Measurements from ENCODE around the gene INTS15. TPM values are rescaled to one million over a fixed set of nuclear protein-coding genes. Genes with fewer than 3 reads are reported as not detected.

Gene INTS15
- total RNA-seq, result 26.2 and 33.3 TPM in 2 replicates
- 25.8 TPM for polyA plus RNA-seq (2012)

GRCh38 chr7:6589829-6590644 is at the start of gene INTS15:
Gene INTS15, plus strand, starts transcription at chr7:6590021. Its CDS starts 263 bp downstream, at chr7:6590284.
- DNase-seq (ENCODE audit: low read depth), result peak; percentile 88

DNA sequence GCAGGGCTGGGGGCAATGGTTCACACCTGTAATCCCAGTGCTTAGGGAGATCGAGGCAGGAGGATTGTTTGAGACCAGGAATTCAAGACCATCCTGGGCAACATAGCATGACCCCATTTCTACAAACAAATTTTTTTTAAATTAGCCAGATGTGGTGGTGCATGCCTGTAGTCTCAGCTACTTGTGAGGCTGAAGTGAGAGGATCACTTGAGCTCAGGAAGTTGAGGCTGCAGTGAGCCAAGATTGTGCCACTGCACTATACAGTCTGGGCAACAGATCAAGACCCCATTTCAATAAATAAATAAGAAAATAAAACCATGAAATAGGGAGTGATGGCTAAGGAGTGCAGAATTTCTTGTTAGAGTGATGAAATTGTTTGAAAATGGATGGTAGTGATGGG is 47.5 kb upstream of the INTS15 start:
- no peak for DNase-seq (ENCODE audit: low read depth)

DNA sequence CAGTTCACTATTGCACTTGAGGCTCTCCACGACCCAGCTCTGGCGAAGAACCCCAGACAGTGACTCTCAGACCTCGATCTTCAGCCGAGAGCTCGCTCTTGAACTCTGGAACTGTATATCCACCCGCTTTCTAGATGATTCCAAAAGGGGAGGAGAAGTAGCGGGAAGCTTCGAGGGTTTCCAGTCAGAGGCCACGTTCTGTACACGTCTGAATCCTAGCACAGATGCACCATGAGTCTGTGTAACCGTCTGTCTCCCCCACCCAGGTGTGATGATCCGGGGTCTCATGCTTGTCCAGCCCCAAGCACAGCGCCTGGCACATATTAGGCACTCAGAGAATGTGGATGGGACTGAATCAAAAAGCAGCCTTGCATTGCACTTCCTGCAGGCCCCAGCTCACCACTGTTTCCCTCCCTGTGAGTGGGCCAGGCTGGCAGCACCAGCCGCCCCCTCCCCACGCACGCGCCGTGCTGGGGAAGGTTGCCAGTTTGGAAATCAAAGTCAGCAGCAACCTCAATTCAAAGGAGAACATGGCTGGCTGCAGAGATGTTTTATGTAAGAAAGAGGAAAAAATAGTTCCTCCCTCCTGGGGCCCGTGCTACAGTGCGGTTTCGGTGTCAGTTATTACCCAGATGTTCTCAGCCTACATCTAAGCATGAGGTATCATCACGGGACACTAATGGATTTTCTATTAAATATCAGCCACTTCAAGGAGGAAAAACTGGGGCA is 44.3 kb upstream of the INTS15 start:
- no peak for DNase-seq (ENCODE audit: low read depth)

DNA sequence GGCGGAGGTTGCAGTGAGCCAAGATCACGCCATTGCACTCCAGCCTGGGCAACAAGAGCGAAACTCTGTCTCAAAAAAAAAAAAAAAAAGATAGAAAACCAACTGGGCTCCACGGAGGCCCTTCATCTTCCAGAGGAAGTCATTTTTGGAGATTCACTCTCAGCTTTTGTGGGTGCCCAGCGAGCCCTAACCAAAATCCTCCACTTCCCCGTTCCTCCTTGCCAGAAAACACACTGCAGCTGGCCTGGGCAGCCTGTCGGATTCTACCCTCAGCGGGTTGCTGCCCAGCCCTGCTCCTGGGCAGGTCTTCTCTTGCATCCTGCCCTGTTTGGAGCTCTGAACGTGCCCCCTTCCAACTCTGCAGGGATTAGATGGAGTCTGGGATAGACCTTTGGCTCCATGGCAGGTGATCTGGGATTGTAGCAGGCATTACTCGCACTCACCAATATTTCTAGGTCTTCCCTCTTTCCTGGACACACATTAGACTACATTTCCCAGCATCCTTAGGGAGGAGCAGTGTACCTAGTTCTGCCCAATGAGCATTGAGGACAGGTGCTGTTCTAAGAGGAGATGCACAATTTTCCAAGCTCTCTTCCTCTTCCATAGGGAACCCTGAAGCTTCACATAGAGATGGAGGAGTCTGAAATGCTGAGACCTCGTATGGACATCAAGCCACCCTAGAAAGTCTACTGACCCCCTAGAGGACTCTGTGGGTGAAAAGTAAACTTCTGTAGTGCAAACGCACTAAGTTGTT is 43.1 kb upstream of the INTS15 start:
- no peak for DNase-seq (ENCODE audit: low read depth)

GRCh38 chr7:6547400-6547799 is 42.4 kb upstream of the INTS15 start:
- no peak for DNase-seq (ENCODE audit: low read depth)

DNA sequence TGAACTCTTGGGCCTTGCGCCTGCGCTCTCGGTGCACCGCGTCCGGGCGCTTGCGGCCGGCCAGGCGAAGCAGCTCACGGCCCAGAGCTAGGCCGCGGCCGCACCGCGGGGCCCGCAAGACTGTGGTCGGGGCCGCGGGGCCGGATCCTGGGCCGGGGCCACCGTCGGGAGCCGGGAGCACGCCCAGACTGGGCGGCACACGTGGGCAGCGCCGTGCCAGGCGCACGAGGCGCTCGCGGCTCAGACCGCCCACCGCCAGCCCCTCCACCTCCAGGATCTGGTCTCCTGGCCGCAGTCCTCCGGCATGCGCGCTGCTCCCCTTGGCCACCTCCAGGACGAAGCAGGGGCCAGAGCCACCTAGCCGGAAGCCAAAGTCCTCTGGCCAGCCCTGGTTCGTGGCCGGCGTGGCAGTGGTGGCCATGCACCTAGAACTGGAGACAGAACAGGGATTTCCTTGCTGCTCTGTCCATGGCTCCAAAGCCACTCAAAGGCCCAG is 38.8 kb upstream of the INTS15 start, which contains the start of gene GRID2IP:
Gene GRID2IP, minus strand, starts transcription at position 446 of the 496 bp plus-strand sequence. Its CDS starts 25 bp downstream, at position 421.
- DNase-seq (ENCODE audit: low read depth), result no peak

DNA sequence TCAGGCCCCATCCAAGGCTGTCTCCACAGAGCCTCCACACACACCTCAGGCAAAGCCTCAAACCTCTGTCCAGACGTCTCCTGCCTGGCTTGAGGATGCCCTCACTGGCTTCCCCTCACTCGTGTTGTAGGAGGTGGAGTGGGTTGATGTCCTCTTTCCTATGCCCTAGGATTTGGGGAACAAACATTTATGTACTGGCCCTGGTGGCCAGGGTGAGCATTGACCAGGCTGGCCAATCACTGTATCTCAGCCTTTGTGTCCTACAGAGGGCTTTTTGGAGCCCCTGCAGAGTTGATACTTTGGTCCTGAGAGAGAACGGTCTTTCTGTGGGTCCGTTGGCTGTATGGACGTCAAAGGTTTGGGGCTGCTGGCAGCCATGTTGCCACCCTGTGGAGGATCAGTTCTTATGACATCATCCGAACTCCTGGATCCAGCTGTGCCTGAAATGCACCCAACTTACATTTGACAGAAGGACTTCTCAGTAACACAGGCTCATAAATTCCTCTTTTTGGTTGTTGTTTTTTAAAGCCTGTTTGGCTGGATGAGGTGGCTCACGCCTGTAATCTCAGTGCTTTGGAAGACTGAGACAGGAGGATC is 36.3 kb upstream of the INTS15 start:
- no peak for DNase-seq (ENCODE audit: low read depth)

GRCh38 chr7:6554848-6555247 is 35.0 kb upstream of the INTS15 start:
- no peak for DNase-seq (ENCODE audit: low read depth)

- no peak for DNase-seq (ENCODE audit: low read depth)
These were observed 33.6 kb upstream of the INTS15 start for GRCh38 chr7:6556196-6556595.

DNA sequence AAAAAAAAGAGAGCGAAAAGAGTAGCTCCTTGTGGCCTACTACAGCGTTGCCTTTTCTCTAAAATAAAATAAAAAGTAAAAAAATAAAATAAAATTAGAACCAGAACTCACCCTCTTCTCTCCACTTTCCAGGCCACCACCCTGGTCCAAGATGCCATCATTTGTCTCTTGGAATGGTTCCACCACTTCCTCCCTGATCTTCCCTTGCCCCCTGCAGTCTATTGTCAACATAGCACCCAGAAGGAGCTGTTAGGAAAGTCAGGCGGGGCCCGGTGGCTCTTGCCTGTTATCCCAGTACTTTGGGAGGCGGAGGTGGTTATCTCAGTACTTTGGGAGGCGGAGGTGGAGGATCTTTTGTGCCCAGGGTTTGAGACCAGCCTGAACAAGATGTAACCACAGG is 31.0 kb upstream of the INTS15 start:
- peak; percentile 82 for DNase-seq (ENCODE audit: low read depth)

DNA sequence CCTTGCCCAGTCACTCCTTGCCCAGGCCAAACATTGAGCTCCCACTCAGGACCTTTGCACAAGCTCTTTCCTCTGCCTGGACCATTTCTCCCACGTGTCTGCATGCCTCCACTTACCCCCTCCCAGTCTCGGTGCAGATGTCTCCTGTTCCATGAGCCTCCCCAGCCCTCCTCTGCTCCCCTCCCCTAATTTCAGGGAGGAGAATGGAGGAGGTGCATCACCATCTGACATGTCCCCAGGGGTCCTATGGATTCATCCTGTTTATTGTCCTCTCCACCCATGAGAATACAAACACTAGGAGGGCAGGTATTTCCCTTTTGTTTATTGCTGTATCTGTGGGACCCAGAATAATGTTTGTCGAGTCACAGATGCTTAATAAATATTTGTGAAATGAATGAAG is 29.9 kb upstream of the INTS15 start:
- no peak for DNase-seq (ENCODE audit: low read depth)

DNA sequence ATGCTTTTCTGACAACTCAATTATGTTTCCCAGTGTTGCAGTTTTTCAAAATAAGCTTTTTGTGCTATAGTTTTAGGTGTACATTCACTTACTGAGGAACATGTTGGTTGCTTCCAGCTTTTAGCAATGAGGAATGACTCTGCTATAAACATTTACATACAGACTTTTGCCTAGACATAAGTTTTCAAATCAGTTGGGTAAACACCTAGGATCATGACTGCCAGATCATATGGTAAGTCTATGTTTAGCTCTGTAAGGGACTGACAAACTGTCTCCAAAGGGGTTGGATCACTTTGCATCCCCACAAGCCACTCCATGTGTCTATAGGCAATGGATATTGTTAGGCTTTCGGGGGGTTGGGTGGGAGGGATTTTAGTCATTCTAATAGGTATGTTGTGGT is 27.7 kb upstream of the INTS15 start:
- DNase-seq (ENCODE audit: low read depth), result no peak

GRCh38 chr7:6563936-6564770 is 25.7 kb upstream of the INTS15 start:
- no peak for DNase-seq (ENCODE audit: low read depth)

GRCh38 chr7:6565655-6566054 is 24.2 kb upstream of the INTS15 start:
- DNase-seq (ENCODE audit: low read depth), result no peak

DNA sequence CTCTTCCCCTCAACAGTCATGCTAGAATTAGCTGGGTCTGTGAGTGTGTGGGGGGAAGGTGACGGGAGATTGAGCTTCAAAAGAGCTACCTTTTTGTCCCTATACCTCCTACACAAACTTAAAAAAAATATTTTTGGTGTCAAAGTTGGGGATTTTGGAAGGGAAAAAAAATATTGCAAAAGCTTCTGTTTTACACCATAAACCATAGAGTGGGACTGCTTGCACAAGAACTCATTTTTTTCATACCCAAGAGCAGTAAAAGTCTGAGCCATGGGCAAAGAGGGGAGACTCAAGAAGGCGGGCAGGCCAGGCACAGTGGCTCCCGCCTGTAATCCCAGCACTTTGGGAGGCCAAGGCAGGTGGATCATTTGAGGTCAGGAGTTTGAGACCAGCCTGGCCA is 21.9 kb upstream of the INTS15 start:
- no peak for DNase-seq (ENCODE audit: low read depth)

- peak; percentile 9 for DNase-seq (ENCODE audit: low read depth)
These were observed 18.6 kb upstream of the INTS15 start for GRCh38 chr7:6571160-6571779.

- no peak for DNase-seq (ENCODE audit: low read depth)
These were observed 14.4 kb upstream of the INTS15 start for GRCh38 chr7:6575281-6576023.

- DNase-seq (ENCODE audit: low read depth), result peak; percentile 24
These were observed 13.6 kb upstream of the INTS15 start for GRCh38 chr7:6576024-6576866.
